Small intestine (tissue), 7 donors: ENCODE data around the gene NSDHL. TPM values are rescaled to one million over a fixed set of nuclear protein-coding genes. Genes with fewer than 3 reads are reported as not detected.
A peak's percentile ranks its signal among the peaks of the same experiment; 100 is the strongest.

Experiments
- DNase-seq, 2 donors: peaks; one replicate each; pipeline versions ENCODE4 v3.0.0 to v3.0.0-alpha.2; 2013
- FAIRE-seq: peaks from 2 replicates; lab custom pipeline; 2012; peaks lifted over from hg19 to GRCh38; lab: Jason Lieb, UNC
- H3K27ac ChIP-seq, 3 donors: one replicate each; pipeline ENCODE4 v1.5.1; 2013; ENCODE audit warnings: low read length in 2 of 3, mild to moderate bottlenecking in 2 of 3, control low read depth in 1 of 3, inconsistent platforms in 1 of 3, low read depth in 1 of 3, moderate library complexity in 1 of 3
- H3K27me3 ChIP-seq, 3 donors: one replicate each; pipeline ENCODE4 v1.6.1; 2013; ENCODE audit warnings: low read length in 3 of 3, inconsistent platforms in 1 of 3; ENCODE audit not compliant: control insufficient read depth in 3 of 3, insufficient read depth in 3 of 3
- H3K36me3 ChIP-seq, 3 donors: one replicate each; pipeline ENCODE4 v1.6.1; 2013; ENCODE audit warnings: low read length in 3 of 3, inconsistent platforms in 1 of 3, low read depth in 1 of 3, mild to moderate bottlenecking in 1 of 3, moderate library complexity in 1 of 3; ENCODE audit not compliant: control insufficient read depth in 3 of 3, insufficient read depth in 2 of 3
- H3K4me1 ChIP-seq, 3 donors: one replicate each; pipeline ENCODE4 v1.6.1; 2013; ENCODE audit warnings: low read length in 2 of 3, inconsistent platforms in 1 of 3, low read depth in 1 of 3, mild to moderate bottlenecking in 1 of 3, moderate library complexity in 1 of 3; ENCODE audit not compliant: control insufficient read depth in 3 of 3, insufficient read depth in 2 of 3
- H3K4me3 ChIP-seq, 3 donors: one replicate each; pipeline ENCODE4 v1.5.1; 2013; ENCODE audit warnings: low read length in 3 of 3, control low read depth in 1 of 3, inconsistent platforms in 1 of 3, low read depth in 1 of 3, mild to moderate bottlenecking in 1 of 3, moderate library complexity in 1 of 3
- H3K9me3 ChIP-seq, 2 donors: one replicate each; pipeline ENCODE4 v1.6.1; 2013; ENCODE audit warnings: low read depth in 1 of 2, low read length in 1 of 2; ENCODE audit not compliant: control insufficient read depth in 2 of 2, insufficient read depth in 1 of 2
- WGBS, 3 donors: extraction: QIAGEN DNeasy Blood & Tissue Kit; methylation state at CpG; one replicate each; pipeline ENCODE4 v1.1.7; 2013; 5-methylcytosine and 5-hydroxymethylcytosine counted together
- polyA plus RNA-seq, 4 donors: library from polyadenylated mRNA; stranded (reverse) in 3 of 4; unstranded in 1 of 4; fragments of 200-250 nt in 3 of 4; fragments of 120-200 nt in 1 of 4; gene quantifications; one replicate each; pipeline versions ENCODE4 v1.2.1 to v1.2.3, GENCODE V29; 2013
- donor health status: healthy with polysubstance abuse.
- donor health status: control.
- donor health status: control.
- donor health status: Bipolar disorder and iron deficiency.
- donor health status: healthy.

The NSDHL gene
- polyA plus RNA-seq, 4 donors, result 13.8 to 28.4 (median 19.9) TPM

DNA sequence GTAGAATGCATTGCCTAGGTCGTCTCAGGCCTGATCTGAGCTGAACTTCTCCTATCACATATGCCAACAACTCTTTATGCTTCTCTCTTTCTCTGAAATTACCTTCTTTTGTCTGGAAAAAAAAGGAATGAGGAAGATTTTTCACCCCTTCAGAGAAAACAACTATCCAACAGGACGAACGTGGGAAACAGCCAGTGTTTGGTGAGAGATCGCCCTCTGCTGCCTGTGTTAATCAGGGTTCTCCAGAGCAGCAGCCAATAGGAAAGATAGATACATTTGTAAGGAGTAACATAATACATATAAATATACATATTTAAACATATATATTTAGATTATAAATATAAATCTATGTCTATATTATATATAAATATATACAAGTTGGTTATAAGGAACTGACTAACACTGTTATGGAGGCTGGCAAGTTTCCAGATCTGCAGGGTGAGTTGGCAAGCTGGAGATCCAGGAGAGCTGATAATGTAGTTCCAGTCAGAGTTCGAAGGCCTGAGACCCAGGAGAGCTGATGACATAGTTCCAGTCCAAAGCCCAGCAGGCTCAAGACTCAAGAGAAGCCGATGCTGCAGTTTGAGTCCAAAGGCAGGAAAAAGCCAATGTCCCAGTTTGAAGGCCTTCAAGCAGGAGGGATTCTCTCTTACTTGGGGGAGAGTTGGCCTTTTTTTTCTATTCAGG lies 13.6 kb upstream of the NSDHL start:
- Histone ChIP-seq H3K4me3 (no peak overlapping the region), H3K4me1 (peaks cover 0 to 6% (median 0%) of the 10 kb centered on the region in 3 donors), H3K27ac (peak overlapping the region in 2 of 3 donors; percentile 29 to 45), H3K36me3 (no peaks in the 10 kb centered on the region), H3K9me3 (no peaks in the 10 kb centered on the region), H3K27me3 (no peaks in the 10 kb centered on the region)
- DNase-seq (peak; percentile 49 to 85), FAIRE-seq (peak; percentile 62)
- 7 to 19% (median 12%) methylated on average over 6 of the region's 6 CpGs for WGBS, 3 donors

- Histone ChIP-seq H3K4me3 (no peak overlapping the region), H3K4me1 (peaks cover 0 to 6% (median 0%) of the 10 kb centered on the region in 3 donors), H3K27me3 (no peaks in the 10 kb centered on the region), H3K9me3 (no peaks in the 10 kb centered on the region), H3K27ac (peak overlapping the region in 1 of 3 donors; percentile 45), H3K36me3 (no peaks in the 10 kb centered on the region)
- DNase-seq, result no peak
- WGBS, 3 donors, result 71 to 85% (median 71%) methylated on average over 5 of the region's 5 CpGs
- FAIRE-seq, result no peak
These were observed 12.5 kb upstream of the NSDHL start for GRCh38 chrX:152818356-152818755.

DNA sequence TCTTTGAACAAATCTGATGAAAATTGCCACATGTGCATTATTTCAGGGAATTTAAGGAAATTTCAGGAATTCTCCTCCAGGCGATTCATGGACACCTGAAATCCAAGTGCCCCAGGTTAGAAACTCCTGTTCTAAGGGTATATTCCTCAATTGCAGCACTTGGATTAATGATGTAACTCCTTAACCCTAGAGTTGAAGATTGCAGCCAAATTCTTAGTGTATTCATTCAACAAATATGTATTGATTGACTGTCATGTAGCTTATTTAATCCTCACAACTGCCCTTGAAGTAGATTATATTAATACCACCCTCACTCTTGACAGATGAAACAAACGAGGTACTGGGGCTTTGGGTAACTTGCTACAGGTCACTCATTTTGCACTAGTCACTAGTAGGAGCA lies 11.6 kb upstream of the NSDHL start:
- H3K9me3 ChIP-seq, result no peaks in the 10 kb centered on the region
- FAIRE-seq (no peak), DNase-seq (no peak)
- H3K4me3 ChIP-seq, result no peak overlapping the region
- H3K36me3 ChIP-seq, result no peaks in the 10 kb centered on the region
- H3K4me1 ChIP-seq, result peaks cover 0 to 6% (median 0%) of the 10 kb centered on the region in 3 donors
- WGBS, 3 donors, result 45 to 80% (median 73%) methylated on average over 2 of the region's 2 CpGs
- H3K27ac ChIP-seq, result no peak overlapping the region
- peaks cover 0 to 4% (median 0%) of the 10 kb centered on the region in 3 donors for H3K27me3 ChIP-seq

DNA sequence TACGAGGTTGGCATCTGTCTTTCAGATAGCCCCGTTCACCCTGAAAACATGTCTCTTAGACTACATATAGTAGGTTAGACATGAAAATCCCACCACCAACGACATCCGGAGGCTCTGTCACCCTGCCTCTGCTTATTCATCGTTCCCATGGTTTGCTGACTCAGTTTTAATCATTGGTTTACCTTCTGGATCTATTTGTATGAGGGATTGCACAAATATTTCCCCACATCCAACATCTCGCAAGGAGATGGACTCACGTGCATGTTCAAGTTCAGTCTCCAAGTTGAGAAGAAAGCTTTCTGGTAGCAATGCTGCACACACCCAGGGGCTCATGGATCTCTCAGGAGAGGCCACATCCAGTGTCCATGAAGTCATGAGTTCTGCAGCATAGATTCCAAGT lies 11.1 kb upstream of the NSDHL start:
- no peak overlapping the region for H3K27ac ChIP-seq
- DNase-seq (no peak), FAIRE-seq (no peak)
- H3K4me3 ChIP-seq, result no peak overlapping the region
- H3K4me1 ChIP-seq, result peaks cover 0 to 6% (median 0%) of the 10 kb centered on the region in 3 donors
- peaks cover 0 to 4% (median 0%) of the 10 kb centered on the region in 3 donors for H3K27me3 ChIP-seq
- H3K36me3 ChIP-seq, result no peaks in the 10 kb centered on the region
- no peaks in the 10 kb centered on the region for H3K9me3 ChIP-seq
- 79 to 92% (median 90%) methylated on average over 7 of the region's 7 CpGs for WGBS, 3 donors

GRCh38 chrX:152821145-152821765 lies 9.6 kb upstream of the NSDHL start:
- no peaks in the 10 kb centered on the region for H3K9me3 ChIP-seq
- H3K36me3 ChIP-seq, result no peaks in the 10 kb centered on the region
- DNase-seq (peak; percentile 28 to 45), FAIRE-seq (no peak)
- no peak overlapping the region for H3K4me3 ChIP-seq
- peaks cover 0 to 4% (median 0%) of the 10 kb centered on the region in 3 donors for H3K27me3 ChIP-seq
- no peak overlapping the region for H3K27ac ChIP-seq
- H3K4me1 ChIP-seq, result peaks cover 0 to 6% (median 0%) of the 10 kb centered on the region in 3 donors
- WGBS, 3 donors, result 28 to 51% (median 49%) methylated on average over 3 of the region's 3 CpGs

- WGBS, 3 donors, result 58 to 66% (median 66%) methylated on average over 6 of the region's 6 CpGs
- Histone ChIP-seq H3K4me3 (no peak overlapping the region), H3K27me3 (peaks cover 0 to 4% (median 0%) of the 10 kb centered on the region in 3 donors), H3K36me3 (no peaks in the 10 kb centered on the region), H3K9me3 (no peaks in the 10 kb centered on the region), H3K4me1 (peaks cover 0 to 5% (median 0%) of the 10 kb centered on the region in 3 donors), H3K27ac (no peak overlapping the region)
- no peak for DNase-seq
- no peak for FAIRE-seq
These were observed 8.3 kb upstream of the NSDHL start for GRCh38 chrX:152822383-152823086.

DNA sequence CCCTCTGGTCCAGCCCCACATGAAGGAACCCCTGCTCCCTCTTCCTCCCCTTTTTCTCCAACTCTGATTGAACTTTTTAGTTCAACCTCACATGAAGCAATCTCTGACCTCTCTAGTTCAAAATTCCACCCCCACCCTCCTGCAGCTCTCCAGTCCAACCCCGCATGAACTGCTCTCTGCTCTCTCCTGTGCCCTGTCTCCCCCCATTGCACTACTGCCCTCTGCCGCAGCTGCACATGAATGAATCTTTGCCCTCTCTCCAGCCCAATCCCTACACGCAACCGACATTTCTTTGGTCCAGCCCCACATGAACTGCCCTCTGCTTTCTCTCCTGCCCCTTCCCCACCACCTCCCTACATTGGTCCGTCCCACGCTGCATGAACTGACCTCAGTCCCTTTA lies 7.2 kb upstream of the NSDHL start:
- Histone ChIP-seq H3K36me3 (peaks cover 0 to 2% (median 0%) of the 10 kb centered on the region in 3 donors), H3K9me3 (no peaks in the 10 kb centered on the region), H3K4me1 (no peaks in the 10 kb centered on the region), H3K4me3 (no peak overlapping the region), H3K27ac (no peak overlapping the region), H3K27me3 (peaks cover 0 to 4% (median 0%) of the 10 kb centered on the region in 3 donors)
- FAIRE-seq (no peak), DNase-seq (no peak)
- 29 to 57% (median 56%) methylated on average over 6 of the region's 6 CpGs for WGBS, 3 donors

DNA sequence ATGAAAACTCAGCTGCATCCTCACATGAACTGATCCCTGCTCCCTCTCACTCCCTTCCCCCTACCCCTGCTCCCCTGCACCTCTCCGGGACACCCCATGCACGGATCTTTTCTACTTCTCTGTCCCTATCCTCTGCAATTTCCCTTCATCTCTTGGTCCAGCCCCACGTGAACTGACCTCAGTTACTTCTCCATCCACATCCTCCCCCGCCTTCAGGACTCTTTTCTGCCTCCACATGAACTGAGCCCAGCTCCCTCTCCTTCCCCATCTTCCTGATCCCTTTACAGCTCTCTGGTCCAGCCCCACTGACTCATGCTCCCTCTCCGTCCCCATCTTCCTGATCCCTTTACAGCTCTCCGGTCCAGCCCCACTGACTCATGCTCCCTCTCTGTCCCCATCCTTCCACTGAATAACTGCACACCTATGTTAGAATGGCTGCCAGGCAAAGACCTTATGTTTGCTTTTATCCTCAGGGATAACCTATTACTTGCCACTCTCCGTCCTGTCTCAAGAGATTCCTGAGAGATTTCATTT lies 6.0 kb upstream of the NSDHL start:
- no peak for DNase-seq
- 45 to 56% (median 53%) methylated on average over 7 of the region's 7 CpGs for WGBS, 3 donors
- FAIRE-seq, result no peak

More for the DNA sequence above, 6.0 kb upstream of the NSDHL start:
- Histone ChIP-seq H3K27me3 (peaks cover 0 to 4% (median 0%) of the 10 kb centered on the region in 3 donors), H3K27ac (no peak overlapping the region), H3K36me3 (peaks cover 0 to 4% (median 0%) of the 10 kb centered on the region in 3 donors), H3K9me3 (no peaks in the 10 kb centered on the region), H3K4me3 (no peak overlapping the region), H3K4me1 (no peaks in the 10 kb centered on the region)
